ENCODE results near the gene CDH4. TPM values are rescaled to one million over a fixed set of nuclear protein-coding genes. Genes with fewer than 3 reads are reported as not detected.

CDH4 gene
- total RNA-seq, 1 donor from 2014 or later, result 0.17 TPM

DNA sequence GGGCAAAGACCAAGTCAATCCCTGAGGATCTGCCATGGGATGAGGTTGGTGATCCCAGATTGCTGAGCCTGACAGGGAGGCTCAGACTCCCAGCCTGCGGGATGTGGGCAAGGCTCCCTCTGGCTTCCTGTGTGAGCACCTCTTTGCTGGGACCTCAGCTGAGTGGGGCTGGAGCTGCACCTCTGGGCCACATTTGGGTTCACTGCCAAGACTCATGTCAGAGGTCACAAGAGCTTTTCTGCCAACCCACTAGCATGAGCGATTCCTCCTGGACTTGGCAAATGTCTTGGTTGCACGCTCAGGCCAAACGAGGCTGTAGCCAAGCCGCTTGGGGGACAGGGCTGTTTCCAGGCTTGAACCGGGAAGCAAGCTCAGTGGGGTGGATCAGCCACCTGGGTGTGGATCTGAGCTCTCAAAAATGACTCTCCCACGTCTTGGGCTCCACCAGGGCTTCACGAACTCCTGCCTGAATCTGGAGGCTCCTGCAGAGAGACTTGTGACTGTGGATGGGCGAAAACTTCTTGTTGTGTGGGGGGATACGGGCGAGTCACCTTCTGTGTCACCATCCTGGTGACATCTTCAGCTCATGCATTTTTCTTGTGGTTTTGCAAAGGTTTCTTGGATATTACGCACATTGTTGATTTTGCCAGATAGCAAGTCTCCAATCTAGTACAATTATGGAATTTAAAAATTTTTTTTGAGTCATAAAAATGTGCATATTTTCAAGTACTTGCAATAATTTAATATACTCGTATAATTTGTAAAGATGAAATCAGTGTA is 359.5 kb downstream of the CDH4 start:
- no peak for DNase-seq

GRCh38 chr20:61613917-61614705 is 362.1 kb downstream of the CDH4 start:
- DNase-seq, result no peak

- no peak for DNase-seq
These were observed 362.6 kb downstream of the CDH4 start for GRCh38 chr20:61614706-61615100.

DNA sequence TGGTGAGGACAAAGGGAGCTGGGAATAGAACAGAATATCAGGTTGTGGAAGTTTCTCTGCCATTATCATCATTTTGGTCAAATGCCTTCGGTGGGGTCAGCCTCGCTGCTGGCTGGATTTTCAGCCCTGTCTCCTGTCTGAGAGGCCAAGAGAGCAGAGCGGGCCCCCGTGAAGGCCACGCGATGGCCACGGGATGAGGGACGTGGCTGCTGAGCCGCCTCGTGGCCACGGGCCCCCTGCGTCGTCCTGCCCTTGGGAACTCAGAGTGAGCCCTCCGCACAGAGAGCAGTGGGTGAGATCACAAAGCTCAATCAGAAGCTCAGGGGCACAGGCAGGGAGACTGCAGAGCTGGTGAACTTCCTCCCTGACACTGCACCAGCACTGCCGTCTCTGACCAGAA is 363.7 kb downstream of the CDH4 start:
- no peak for DNase-seq

GRCh38 chr20:61619751-61620150 is 367.7 kb downstream of the CDH4 start:
- DNase-seq, result no peak

GRCh38 chr20:61620174-61620573 is 368.1 kb downstream of the CDH4 start:
- DNase-seq, result no peak

GRCh38 chr20:61621035-61621730 is 369.1 kb downstream of the CDH4 start:
- DNase-seq, result no peak

- no peak for DNase-seq
These were observed 369.8 kb downstream of the CDH4 start for GRCh38 chr20:61621852-61622251.

GRCh38 chr20:61623451-61623850 is 371.4 kb downstream of the CDH4 start:
- no peak for DNase-seq

DNA sequence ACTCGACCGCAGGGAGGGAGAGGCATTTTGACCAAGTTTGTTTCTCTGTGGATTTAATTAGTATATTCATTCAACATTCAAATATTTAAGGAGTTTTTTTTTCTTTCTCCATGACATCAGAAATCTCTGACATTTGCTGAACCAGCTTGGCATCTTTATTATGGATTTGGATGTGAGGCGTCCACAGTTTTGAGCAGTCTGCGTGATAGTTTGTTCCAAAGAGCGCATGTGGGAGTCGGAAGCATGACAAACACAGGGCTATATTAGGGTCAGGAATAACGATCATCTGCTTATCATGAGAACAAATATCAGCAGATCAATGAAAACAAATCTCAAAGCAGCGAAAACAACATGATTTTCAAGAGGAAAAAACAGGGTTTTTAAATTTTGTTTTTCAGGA is 373.2 kb downstream of the CDH4 start:
- DNase-seq, result no peak

GRCh38 chr20:61626412-61626811 is 374.4 kb downstream of the CDH4 start:
- no peak for DNase-seq

DNA sequence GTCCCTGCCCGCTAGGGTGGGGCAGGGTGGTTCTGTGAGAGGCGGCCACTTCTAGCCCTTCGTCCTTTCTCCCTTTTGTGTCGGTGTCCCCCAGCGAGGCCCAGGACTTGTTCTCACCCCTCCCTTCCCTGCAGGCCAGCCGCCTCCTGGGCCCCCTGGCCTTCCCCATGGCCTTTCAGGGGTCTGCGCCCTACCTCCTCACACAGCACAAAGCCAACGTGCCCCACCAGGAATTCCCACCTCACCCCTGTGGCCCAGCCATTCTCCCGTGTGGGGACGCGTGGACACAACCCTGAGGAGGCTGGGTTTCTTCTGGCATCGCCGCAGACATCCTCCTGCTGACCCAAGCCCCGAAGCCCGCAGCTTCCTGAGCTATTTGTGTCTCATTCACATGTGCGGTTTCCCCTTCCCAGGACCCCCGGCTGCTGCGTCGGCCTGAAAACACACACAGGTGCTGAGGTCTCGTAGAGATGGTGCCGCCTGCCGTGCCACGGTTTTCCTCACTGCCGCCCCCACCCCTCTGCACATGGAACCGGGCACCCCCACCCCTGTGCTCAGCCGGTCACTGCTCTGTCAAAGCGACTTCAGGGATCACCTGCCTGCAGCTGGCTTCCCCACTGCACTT is 375.8 kb downstream of the CDH4 start:
- no peak for DNase-seq

DNA sequence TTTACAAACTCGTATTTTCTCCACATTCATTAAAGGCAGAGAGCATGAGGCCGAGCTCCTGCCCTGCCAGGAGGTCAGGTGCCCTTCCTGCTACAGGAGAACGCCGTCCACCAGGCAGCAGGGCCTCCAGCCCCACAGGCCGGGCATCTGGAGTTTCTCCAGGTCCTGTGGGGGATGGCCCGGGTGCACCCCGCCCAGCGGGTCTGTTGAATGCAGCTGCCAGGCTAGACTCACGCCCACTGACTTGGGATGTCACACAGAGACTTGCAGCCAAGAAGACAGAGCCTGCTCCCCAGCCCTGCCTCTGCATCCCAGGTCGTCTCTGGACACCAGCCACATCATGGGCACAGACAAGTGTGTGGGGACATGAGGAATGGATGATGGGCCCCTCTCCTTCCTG is 376.4 kb downstream of the CDH4 start:
- no peak for DNase-seq

DNA sequence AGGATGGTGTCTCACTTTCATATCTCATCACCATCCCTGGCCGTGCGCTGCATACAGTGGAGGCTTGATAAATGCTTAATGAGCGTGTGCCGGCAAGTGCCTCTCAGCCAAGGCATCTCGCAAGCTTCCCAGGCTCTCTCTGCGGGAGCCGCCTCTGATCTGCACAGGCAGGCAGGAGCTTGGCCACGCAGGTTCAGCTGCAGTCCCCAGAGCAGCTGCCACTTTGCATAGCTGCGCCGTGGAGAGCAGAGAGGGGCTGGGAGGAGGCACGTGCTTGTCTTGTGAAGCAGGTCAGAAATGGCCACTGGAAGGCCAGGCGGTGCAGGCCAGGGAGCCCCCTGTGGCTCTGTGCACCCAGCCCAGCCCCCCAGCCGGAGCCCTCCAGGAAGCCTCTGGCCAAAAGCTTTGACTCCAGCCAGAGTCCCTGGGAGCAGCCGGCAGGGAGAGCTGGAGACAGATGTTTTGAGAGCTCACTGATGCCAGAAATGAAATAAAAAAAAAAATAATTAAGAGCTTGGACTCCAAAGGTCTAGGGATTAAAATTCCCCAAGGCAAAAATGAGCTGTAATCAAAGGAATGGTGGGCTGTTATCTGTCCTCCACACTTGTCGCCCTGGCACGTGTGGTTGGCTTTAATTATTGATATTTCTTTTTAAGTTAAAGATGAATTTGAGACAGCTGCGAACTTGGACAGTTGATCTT is 377.0 kb downstream of the CDH4 start:
- DNase-seq, result no peak

DNA sequence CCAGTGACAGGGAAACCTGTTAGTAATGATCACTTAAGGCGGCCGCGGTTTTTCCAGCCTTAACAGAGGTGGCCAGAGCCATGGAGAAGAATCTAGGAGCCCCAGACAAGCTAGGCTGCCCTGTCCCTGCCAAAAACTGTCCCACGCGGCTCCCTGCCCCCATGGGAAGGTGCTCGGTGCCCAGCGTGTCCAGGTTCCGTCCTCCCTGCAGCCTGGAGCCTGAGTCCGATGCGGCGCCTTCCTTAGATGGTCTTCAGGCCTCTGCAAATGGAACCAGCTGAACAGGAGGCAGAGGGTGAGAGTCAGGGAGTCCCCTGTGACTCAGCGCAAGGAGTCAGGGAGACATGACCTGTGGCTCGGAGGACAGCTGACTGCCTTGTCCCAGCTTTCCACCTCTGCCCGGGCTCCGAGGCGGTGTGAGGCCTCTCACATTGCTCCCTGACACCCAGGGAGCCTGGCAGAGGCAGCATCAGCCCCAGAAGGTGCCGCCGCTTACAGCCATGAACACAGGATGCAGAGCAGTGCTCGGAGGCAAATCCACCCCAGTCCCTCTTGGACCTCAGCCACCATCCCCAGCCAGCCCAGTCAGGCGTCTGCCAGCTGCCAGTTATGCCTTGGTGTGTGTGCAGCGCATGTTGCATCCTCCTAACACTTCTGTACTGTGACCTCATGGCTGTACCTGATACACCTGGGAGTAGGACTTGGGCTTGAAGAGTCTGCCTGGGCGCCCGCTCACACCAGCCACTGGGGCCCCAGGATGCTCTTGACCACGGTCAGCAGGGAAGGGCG is 377.7 kb downstream of the CDH4 start:
- DNase-seq, result no peak

GRCh38 chr20:61630391-61630650 is 378.3 kb downstream of the CDH4 start:
- no peak for DNase-seq

- no peak for DNase-seq
These were observed 378.8 kb downstream of the CDH4 start for GRCh38 chr20:61630816-61631215.

- DNase-seq, result no peak
These were observed 379.7 kb downstream of the CDH4 start for GRCh38 chr20:61631751-61632150.

- DNase-seq, result no peak
These were observed 380.9 kb downstream of the CDH4 start for GRCh38 chr20:61633004-61633403.

DNA sequence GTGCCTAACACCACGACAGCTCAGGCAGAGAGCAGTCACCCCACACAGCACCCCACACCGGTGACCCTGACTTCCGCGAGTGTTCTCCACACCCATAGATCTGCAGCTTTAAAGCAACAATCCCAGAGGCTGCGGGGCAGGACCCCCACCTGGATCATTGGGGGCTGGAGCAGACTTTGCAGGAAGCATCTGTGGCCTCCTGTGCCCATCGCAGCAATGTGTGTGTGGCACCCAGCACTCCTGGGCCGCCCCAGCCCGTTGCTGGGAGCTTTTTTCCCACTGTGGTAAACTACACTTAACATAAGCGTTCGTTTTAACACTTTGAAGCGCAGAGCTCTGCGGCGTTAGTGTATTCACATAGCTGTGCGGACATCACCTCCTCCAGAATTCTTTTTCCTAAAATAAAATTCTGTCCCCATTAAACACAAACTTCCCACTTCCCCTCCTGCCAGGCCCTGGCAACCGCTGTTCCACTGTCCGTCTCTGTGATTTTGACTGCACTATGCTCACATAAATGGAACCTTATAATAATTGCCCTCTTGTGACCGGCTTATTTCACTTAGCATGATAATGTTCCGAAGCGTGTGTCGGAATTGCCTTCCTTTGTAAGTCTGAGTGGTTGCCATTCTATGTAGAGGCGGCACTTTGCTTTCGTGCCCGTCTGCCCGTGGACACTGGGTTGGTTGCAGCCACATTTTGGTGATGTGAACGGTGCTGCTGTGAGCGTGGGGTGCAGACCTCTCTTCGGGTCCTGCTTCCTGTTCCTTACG is 382.5 kb downstream of the CDH4 start:
- no peak for DNase-seq

Measured in dermis blood vessel endothelial cell (primary cell).